Suprapubic skin (tissue), 4 donors: ENCODE data around the gene EVA1C.

Experiments used
- CTCF ChIP-seq, 2 donors: fragments of 200-600 bp in 1 of 2; fragments of 450-650 bp in 1 of 2; sonication (generic) in 1 of 2; IDR thresholded peaks; one replicate each; pipeline ENCODE4 v1.5.1; 2016 to 2019; ENCODE audit warnings: antibody characterized with exemption in 2 of 2, mild to moderate bottlenecking in 1 of 2, moderate library complexity in 1 of 2
- POLR2A ChIP-seq, 2 donors: fragments of 450-650 bp; IDR thresholded peaks; one replicate each; pipeline ENCODE4 v1.6.1; 2017; ENCODE audit warnings: antibody characterized with exemption in 2 of 2, mild to moderate bottlenecking in 2 of 2, moderate library complexity in 2 of 2
- POLR2AphosphoS5 ChIP-seq, 3 donors: sonication (generic); formaldehyde crosslinking; IDR thresholded peaks; one replicate each; pipeline ENCODE4 v1.6.1; 2017; ENCODE audit warnings: antibody characterized with exemption in 3 of 3

- TF ChIP-seq POLR2AphosphoS5 (IDR thresholded peaks at IDR 0.05) (no peak), CTCF (IDR thresholded peaks at IDR 0.05) (no peak), POLR2A (IDR thresholded peaks at IDR 0.05) (no peak)
Observed at GRCh38 chr21:32519945-32520874, 107.7 kb downstream of the EVA1C start.
